Bronchial epithelial cell (primary cell): ENCODE measurements around the gene RSPH1. TPM values are rescaled to one million over a fixed set of nuclear protein-coding genes. Genes with fewer than 3 reads are reported as not detected.

ENCODE experiments used
- DNase-seq: peaks from one replicate; pipeline ENCODE4 v3.0.0-alpha.2; 2010; ENCODE audit warnings: low read depth
- FAIRE-seq: peaks from 2 replicates; lab custom pipeline; 2011; peaks lifted over from hg19 to GRCh38; lab: Jason Lieb, UNC
- H3K27me3 ChIP-seq: 2 replicates; pipeline ENCODE4 v1.5.1; 2011; ENCODE audit warnings: low read length; ENCODE audit not compliant: control insufficient read depth, insufficient read depth
- H3K36me3 ChIP-seq: 2 replicates; pipeline ENCODE4 v1.5.1; 2011; ENCODE audit warnings: low read length; ENCODE audit not compliant: control insufficient read depth, insufficient read depth
- H3K4me3 ChIP-seq: 2 replicates; pipeline ENCODE4 v1.5.1; 2011; ENCODE audit warnings: mild to moderate bottlenecking, low read depth, low read length, control low read depth
- total RNA-seq: library from RNA; depleted of rRNA; stranded (reverse); fragments of >200 nt; gene quantifications from 2 replicates; pipeline ENCODE4 v1.2.1, GENCODE V29; 2014
- TF ChIP-seq, protein P1 (sequence below): IDR thresholded peaks from 2 replicates; pipeline ENCODE4 v1.5.1; 2011; ENCODE audit warnings: mild to moderate bottlenecking, moderate library complexity, low read length, control low read depth, inconsistent platforms; ENCODE audit not compliant: insufficient read depth, severe bottlenecking

The RSPH1 gene
- total RNA-seq, 1 donor from 2014 or later: under 0.01 TPM

DNA sequence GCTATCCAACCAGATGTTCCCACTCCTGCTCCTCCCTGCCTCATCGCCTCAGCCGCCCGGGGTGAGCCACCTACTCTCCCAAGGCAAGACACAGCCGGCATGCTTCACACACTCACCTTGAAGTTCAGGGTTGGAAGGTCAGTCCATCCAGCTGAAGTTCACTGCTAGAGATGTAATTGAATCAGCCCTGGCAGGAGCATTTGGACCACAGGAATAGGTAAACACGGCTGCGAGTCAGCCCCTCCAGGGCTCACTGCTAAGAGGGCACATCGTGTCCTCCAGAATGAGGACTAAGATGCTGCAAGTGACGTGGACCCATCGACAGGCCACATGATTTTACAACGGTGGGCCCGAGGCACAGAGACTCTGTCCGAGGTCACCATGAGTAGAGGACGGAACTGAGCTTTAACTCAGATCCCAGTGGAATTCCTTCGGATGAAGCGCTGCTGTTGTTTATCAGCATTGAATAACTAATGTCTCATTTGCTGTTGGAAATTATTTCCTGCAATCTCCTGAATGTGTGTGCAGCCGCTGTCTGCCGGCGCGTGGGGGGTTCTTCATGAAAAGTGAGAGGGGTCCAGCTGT is 41.9 kb downstream of the RSPH1 start:
- H3K36me3 ChIP-seq: no peaks in the 10 kb centered on the region
- FAIRE-seq (no peak), DNase-seq (no peak)
- H3K4me3 ChIP-seq: no peak overlapping the region
- H3K27me3 ChIP-seq: no peaks in the 10 kb centered on the region
- TF ChIP-seq, protein P1, sequence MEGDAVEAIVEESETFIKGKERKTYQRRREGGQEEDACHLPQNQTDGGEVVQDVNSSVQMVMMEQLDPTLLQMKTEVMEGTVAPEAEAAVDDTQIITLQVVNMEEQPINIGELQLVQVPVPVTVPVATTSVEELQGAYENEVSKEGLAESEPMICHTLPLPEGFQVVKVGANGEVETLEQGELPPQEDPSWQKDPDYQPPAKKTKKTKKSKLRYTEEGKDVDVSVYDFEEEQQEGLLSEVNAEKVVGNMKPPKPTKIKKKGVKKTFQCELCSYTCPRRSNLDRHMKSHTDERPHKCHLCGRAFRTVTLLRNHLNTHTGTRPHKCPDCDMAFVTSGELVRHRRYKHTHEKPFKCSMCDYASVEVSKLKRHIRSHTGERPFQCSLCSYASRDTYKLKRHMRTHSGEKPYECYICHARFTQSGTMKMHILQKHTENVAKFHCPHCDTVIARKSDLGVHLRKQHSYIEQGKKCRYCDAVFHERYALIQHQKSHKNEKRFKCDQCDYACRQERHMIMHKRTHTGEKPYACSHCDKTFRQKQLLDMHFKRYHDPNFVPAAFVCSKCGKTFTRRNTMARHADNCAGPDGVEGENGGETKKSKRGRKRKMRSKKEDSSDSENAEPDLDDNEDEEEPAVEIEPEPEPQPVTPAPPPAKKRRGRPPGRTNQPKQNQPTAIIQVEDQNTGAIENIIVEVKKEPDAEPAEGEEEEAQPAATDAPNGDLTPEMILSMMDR: no peak

DNA sequence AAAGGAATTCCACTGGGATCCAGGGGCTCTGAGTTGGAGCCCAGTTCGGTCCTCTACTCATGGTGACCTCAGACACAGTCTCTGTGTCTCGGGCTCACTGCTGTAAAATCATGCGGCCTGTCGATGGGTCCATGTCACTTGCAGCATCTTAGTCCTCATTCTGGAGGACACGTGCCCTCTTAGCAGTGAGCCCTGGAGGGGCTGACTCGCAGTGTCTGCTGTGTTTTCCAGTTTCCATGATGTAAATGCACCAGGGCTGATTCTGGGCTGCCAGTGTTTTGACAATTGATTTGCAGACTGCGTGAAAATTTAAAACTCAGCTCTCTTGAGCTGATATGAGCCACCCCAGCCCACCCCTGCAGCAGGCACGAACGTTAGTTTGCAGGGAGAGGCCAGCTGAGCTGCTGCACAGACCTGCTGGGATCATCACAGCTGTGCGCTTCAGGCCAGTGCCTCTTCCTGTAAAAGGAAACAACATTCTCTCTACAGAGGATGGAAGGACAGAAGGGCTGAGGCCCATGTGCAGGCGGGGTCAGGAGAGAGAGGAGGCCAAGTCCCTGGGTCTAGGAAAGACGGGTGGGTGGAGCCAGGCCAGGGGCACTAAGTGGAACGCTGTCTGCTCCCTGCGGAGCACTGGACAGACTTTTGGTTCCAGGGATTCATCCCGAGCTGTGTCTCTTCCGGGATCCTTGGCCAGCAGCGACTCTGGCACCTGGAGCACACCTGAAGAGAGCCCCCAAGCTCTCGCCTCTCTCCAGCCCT is 42.6 kb downstream of the RSPH1 start:
- no peak for FAIRE-seq
- TF ChIP-seq, protein P1: no peak
- no peak for DNase-seq
- no peaks in the 10 kb centered on the region for H3K36me3 ChIP-seq
- no peak overlapping the region for H3K4me3 ChIP-seq
- H3K27me3 ChIP-seq: no peaks in the 10 kb centered on the region

- TF ChIP-seq, protein P1: no peak
- DNase-seq: no peak
- Histone ChIP-seq H3K27me3 (no peaks in the 10 kb centered on the region), H3K4me3 (no peak overlapping the region), H3K36me3 (no peaks in the 10 kb centered on the region)
- FAIRE-seq: no peak
These were observed 43.4 kb downstream of the RSPH1 start for GRCh38 chr21:42452401-42453223.

- Histone ChIP-seq H3K36me3 (no peaks in the 10 kb centered on the region), H3K27me3 (no peaks in the 10 kb centered on the region), H3K4me3 (no peak overlapping the region)
- TF ChIP-seq, protein P1: no peak
- FAIRE-seq (no peak), DNase-seq (no peak)
These were observed 44.1 kb downstream of the RSPH1 start for GRCh38 chr21:42451941-42452340.

DNA sequence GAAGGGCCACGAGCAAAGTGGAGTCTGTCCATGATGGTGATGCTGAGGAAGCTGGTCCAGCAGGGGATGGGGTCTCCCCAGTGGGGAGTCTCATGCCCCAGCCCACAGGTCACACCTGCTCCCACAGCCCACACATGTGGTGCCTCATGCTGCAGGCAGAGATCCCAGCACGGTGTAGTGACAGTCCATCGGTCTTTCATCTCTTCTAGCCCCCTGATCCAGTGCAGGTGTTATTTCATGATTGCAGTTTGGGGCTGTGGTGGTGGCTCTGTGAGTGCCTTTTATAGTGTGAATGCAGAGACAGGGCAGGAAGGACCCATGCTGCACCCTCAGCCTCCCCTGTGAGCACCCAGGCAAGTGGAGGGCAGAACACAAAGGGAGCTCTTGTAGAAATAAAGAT is 47.3 kb downstream of the RSPH1 start:
- H3K27me3 ChIP-seq: no peaks in the 10 kb centered on the region
- DNase-seq (no peak), FAIRE-seq (no peak)
- no peak overlapping the region for H3K4me3 ChIP-seq
- no peaks in the 10 kb centered on the region for H3K36me3 ChIP-seq
- TF ChIP-seq, protein P1: no peak
